GM12872 (cell line): Measurements from ENCODE around the gene ABRACL.

Experiments
- CTCF ChIP-seq: IDR thresholded peaks from 3 replicates; pipeline ENCODE4 v1.5.1; 2011; ENCODE audit warnings: low read depth, mild to moderate bottlenecking, low read length, moderate library complexity; ENCODE audit not compliant: insufficient read depth

ABRACL gene

GRCh38 chr6:139029470-139030227, 1.1 kb downstream of the ABRACL start:
- TF ChIP-seq CTCF = no peak

GRCh38 chr6:139030228-139030963, 1.9 kb downstream of the ABRACL start:
- TF ChIP-seq CTCF = no peak

GRCh38 chr6:139037490-139037889, 8.9 kb downstream of the ABRACL start:
- no peak for TF ChIP-seq CTCF

GRCh38 chr6:139044250-139044649, 15.7 kb downstream of the ABRACL start:
- TF ChIP-seq CTCF = no peak

GRCh38 chr6:139047677-139048076, 19.1 kb downstream of the ABRACL start:
- no peak for TF ChIP-seq CTCF

- TF ChIP-seq CTCF = no peak
These were observed 22.3 kb downstream of the ABRACL start for GRCh38 chr6:139050770-139051313.

GRCh38 chr6:139051396-139052060, 23.0 kb downstream of the ABRACL start:
- no peak for TF ChIP-seq CTCF
